Astrocyte of the cerebellum (primary cell): Measurements from ENCODE around the gene NTMT1.
"Not testable (repeated sequence)": the region's sequence is repeated elsewhere in the genome, so short reads cannot be mapped to it uniquely, and the experiment has no call there.

Experiments used
- DNase-seq: peaks from one replicate; pipeline ENCODE4 v3.0.0-alpha.2; 2011; ENCODE audit warnings: low read depth
- H3K4me3 ChIP-seq: 2 replicates; pipeline ENCODE4 v1.5.1; 2011; ENCODE audit warnings: mild to moderate bottlenecking, low read depth, low read length, moderate library complexity
- CTCF ChIP-seq: IDR thresholded peaks from 2 replicates; pipeline ENCODE4 v1.5.1; 2012; ENCODE audit warnings: low read length, low read depth, moderate library complexity, mild to moderate bottlenecking; ENCODE audit errors: missing control alignments
- in situ Hi-C: cut with HindIII; loops from 2 replicates; pipeline ENCODE4 v1.10.0; 2017; ENCODE audit warnings: low sequenced_read_pairs

NTMT1 gene

GRCh38 chr9:129587487-129588262 is 38.3 kb upstream of the NTMT1 start:
- TF ChIP-seq CTCF = no peak
- no peak for DNase-seq
- H3K4me3 ChIP-seq = no peak overlapping the region
- in situ Hi-C loops = no loop called here

- DNase-seq = no peak
- TF ChIP-seq CTCF = no peak
- in situ Hi-C loops = no loop called here
- H3K4me3 ChIP-seq = no peak overlapping the region
Measured at GRCh38 chr9:129590466-129590865, 35.5 kb upstream of the NTMT1 start.

GRCh38 chr9:129591916-129592315 is 34.0 kb upstream of the NTMT1 start:
- no peak overlapping the region for H3K4me3 ChIP-seq
- DNase-seq = no peak
- in situ Hi-C loops = no loop called here
- TF ChIP-seq CTCF = no peak

GRCh38 chr9:129592790-129593189 is 33.2 kb upstream of the NTMT1 start:
- H3K4me3 ChIP-seq, DNase-seq, in situ Hi-C loops: not testable (repeated sequence)

GRCh38 chr9:129594632-129595031 is 31.3 kb upstream of the NTMT1 start:
- DNase-seq = no peak
- in situ Hi-C loops = no loop called here
- no peak for TF ChIP-seq CTCF
- H3K4me3 ChIP-seq = no peak overlapping the region

- in situ Hi-C loops = no loop called here
- no peak for TF ChIP-seq CTCF
- no peak for DNase-seq
- H3K4me3 ChIP-seq = no peak overlapping the region
Measured at GRCh38 chr9:129595311-129595741, 30.6 kb upstream of the NTMT1 start.

GRCh38 chr9:129595903-129596540 is 29.9 kb upstream of the NTMT1 start:
- in situ Hi-C loops = no loop called here
- no peak overlapping the region for H3K4me3 ChIP-seq
- no peak for DNase-seq
- TF ChIP-seq CTCF = no peak
